GDM1 (cell line): ENCODE measurements around the gene SLC16A10.
"Not testable (repeated sequence)": the region's sequence is repeated elsewhere in the genome, so short reads cannot be mapped to it uniquely, and the experiment has no call there.

Experiments
- DNase-seq: peaks from one replicate; lab custom pipeline; 2025; lab: John Stamatoyannopoulos, UW

Gene SLC16A10

DNA sequence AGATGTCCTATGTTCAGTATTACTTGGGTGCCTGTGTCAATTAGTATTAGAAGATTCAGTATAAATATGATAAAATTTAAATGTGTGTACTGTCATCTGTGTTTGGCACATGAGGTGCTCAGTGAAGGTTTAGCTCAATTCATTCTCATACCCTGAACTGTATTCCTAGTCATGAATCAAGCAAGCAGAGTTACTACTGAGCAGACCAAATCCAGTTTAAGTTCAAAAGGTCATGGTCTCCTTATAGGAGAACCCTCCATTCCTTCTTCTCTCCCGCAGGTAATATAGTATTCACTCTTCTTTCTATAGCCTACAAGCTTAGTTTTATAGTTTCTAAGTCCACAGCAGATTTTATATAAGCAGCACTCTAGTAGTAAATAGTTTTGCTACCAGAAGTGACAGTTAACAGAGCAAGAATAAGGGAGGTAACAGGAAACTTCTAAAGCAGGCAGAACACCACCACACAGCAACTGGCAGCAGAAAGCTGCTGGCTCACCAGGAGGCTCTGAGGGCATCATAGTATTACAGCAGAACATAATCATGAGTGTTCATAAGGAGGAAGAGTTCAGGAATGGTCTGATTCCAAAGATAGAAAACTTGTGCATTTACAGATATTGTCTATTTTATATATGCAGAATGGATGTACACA is 133.2 kb downstream of the SLC16A10 start:
- peak; percentile 29 for DNase-seq

DNA sequence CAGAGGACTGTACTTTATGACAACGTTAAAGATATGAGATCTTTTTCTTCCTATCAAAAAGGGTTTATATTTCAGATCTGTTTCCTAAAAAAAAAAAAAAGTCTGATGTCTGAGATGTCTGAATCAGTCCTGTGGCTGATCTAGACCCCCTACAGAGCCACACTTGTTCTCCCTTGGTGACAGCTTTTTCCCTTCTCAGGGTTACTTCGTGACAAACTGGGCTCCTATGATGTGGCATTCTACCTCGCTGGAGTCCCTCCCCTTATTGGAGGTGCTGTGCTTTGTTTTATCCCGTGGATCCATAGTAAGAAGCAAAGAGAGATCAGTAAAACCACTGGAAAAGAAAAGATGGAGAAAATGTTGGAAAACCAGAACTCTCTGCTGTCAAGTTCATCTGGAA is 134.5 kb downstream of the SLC16A10 start:
- DNase-seq: no peak

DNA sequence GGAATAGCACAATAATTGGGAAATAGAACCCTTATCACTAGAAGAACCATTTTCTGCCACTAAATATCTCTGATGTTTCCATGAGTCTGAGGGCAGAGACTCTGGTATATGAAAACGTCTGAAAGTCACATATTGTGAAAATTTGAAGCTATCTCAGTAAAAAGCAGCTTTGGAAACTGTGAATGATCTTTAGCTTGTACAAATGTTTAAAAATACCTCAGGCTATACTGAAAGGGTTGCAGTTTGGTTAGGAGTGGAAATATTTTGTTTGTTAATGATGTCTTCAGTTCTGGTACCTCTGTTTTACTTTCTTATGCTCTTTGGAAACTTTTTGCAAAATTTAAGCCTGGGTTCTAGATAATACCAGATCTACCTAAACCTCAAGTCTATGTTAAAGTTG is 135.0 kb downstream of the SLC16A10 start:
- DNase-seq: no peak

- no peak for DNase-seq
Observed at GRCh38 chr6:111228094-111228493, 140.8 kb downstream of the SLC16A10 start.

- DNase-seq: no peak
Observed at GRCh38 chr6:111230351-111231089, 143.2 kb downstream of the SLC16A10 start.

GRCh38 chr6:111231090-111231459 is 143.8 kb downstream of the SLC16A10 start:
- no peak for DNase-seq

DNA sequence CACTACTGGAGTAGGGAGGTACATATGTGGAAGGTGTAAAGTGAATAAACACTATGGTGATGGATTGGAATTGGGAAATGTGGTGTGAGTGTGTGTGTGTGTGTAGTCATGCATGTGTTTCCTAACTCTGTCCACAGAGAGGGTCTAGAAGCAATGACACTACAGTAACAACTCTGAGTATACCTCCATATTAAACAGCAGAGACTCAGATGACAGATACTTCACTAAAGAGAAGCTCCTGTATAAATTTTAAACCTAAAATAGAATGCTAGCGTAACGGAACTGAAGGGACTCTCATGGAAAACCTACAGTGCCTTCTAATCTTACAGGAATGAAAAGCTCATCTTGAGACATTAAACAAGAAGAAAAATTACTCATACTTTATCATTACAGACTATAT is 150.5 kb downstream of the SLC16A10 start:
- DNase-seq: no peak

DNA sequence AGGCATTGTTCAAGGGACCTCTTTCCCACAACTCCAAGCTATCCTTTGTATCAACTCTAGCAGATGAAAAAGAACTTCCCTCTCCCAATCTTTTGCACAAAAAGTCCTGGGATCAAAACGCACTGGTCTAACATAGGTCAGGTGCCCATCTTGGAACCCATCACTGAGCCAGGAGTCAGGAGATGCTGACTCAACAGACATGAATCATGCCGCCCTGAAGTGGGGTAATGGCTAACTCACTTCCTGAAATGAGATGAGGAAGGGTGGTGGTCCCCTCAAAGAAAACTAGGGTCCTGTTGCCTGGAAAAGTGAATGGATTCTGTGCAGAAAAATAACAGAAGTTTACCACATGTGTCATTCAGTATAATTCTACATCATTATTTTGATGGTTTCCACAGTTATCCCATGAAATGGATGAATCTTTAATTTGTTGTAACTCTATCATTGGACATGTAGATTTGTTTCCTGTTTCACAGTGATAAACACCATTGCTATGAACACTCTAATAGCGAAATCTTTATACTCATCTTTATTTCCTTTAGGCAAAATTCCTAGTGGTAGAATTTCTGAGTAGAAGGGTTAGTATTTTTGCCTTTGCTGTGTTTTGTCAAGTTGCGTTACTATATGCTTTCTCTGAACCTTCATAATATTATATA is 151.3 kb downstream of the SLC16A10 start:
- DNase-seq: no peak

DNA sequence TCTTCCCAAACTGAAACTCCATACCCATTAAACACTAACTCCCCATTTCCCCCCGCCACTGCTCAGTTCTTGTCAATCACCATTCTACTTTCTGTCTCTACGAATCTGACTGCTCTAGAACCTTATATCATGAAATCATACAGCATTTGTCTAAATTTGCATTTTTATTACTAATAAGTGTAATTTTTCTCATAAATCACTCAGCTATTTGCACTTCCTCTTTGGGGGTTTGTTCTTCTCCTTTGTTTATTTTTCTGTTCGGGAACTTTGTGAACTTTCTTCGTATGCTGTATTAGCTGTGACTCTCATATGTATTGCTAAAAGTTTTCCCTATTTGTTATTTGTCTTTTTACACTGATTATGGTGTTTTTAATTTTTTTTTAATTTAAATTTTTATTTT is 152.2 kb downstream of the SLC16A10 start:
- DNase-seq: no peak

- no peak for DNase-seq
Observed at GRCh38 chr6:111242452-111242851, 155.1 kb downstream of the SLC16A10 start.

GRCh38 chr6:111243095-111243494 is 155.8 kb downstream of the SLC16A10 start:
- DNase-seq: no peak

DNA sequence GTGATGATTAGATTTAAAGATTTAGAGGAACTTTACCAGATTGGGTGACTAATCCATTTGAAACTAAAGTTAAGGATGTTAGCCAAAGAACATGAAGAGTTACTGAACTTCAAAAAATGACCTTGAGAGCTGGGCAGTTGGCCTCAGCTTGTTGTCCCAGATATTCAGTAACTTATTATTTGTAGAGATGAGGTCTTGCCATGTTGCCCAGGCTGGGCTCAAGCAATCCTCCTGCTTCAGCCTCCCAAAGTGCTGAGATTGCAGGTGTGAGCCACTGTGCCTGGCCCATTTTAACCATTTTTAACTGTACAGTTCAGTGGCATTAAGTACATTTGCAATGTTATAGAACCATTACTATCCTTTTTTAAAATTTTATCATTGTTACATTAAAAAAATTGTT is 161.5 kb downstream of the SLC16A10 start:
- no peak for DNase-seq

- no peak for DNase-seq
Observed at GRCh38 chr6:111250791-111251354, 163.6 kb downstream of the SLC16A10 start.

DNA sequence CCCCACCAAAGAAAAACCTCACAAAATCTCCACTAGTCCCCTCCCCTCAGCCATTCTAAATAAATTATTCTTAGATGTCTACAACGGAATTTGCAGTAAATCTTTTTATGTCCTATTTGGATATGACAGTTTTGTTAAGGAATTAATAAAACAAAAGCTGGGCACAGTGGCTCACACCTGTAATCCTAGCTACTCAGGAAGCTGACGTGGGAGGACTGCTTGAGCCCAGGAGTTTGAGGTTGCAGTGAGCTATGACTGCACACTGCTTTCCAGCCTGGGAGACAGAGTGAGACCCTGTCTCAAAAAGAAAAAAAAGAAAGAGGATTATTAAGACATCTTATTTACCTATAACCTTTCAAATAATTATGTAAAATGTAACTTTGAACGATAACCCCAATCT is 165.4 kb downstream of the SLC16A10 start:
- DNase-seq: no peak

DNA sequence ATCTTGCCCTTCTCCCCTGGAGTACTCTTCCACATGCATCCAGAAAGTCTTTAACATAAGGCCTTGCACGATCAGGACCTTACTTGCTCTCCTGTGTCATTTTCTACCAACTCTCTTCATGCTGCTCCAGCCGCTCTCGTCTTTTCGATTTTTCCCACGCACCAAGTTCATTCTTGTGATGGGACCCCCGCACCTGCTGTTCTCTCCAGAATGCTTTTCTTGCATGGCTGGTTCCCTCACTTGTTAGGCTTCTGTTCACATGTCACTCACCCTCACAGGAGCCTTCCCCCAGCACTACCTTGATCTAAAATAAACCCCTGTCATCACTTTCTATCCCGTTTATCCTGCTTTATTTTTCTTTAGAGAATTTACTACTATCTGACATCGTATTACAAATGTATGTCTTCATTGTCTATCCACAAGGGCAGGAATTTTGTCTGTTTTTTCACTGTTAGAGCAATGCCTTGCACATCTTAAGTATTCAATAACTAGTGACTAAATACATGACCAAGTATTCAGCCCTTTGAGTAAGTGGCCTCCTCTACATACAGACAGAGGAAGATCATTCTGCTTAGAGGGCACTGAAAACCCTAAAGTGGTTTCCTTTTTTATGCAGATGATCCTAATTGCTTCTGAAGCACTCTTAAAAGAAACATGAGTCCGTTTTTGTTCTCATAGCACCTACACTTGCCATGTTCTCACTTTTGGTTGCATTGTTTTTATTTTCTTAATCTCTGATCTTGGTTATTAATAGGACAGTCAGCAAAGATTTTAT is 166.9 kb downstream of the SLC16A10 start:
- DNase-seq: no peak

DNA sequence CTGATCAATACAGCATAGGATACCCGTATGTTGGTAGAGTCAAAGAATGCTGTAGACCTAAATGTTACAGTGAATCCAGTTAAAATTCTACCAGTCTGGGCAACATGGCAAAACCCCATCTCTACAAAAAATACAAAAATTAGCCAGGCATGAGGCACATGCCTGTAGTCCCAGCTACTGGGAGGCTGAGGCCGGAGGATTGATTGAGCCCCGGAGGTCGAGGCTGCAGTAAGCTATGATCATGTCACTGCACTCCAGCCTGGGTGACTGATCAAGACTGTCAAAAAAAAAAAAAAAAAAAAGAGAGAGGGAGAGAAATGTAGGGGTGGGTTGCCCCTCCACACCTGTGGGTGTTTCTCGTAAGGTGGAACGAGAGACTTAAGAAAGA is 167.5 kb downstream of the SLC16A10 start:
- no peak for DNase-seq

DNA sequence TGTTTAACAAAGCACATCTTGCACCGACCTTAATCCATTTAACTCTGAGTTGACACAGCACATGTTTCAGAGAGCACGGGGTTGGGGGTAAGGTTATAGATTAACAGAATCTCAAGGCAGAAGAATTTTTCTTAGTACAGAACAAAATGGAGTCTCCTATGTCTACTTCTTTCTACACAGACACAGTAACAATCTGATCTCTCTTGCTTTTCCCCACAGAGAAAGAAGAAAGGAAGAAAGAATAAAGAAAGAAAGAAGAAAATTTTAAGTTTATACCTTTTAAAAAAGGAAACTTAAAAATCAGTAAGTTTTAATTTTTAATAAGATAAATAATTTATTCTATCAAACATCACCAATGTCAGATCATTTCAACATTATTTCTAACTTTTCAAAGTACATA is 168.5 kb downstream of the SLC16A10 start:
- not testable (repeated sequence) for DNase-seq

- DNase-seq: no peak
Observed at GRCh38 chr6:111256646-111257045, 169.3 kb downstream of the SLC16A10 start.

- no peak for DNase-seq
Observed at GRCh38 chr6:111258010-111258409, 170.7 kb downstream of the SLC16A10 start.

DNA sequence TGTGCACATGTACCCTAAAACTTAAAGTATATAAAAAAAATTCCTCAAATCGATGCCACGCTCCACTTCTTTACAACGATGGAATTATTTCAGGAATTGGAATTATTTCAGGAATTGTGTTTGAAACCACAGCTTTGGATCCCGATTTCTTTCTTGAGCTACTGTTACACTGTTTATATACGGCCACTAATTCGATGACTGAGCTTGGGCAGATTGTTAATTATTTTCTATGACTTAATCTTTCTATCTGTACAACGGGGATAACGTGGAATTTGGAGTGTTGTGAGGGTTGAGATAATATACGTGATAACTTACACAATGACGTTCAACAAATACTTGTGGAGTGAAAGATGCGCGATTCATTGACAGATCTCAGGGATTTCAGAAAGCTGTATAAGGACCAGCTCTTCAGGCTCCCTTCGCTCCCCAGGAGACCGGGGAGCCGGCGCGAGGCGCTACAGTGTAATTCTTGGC is 171.3 kb downstream of the SLC16A10 start:
- DNase-seq: no peak

DNA sequence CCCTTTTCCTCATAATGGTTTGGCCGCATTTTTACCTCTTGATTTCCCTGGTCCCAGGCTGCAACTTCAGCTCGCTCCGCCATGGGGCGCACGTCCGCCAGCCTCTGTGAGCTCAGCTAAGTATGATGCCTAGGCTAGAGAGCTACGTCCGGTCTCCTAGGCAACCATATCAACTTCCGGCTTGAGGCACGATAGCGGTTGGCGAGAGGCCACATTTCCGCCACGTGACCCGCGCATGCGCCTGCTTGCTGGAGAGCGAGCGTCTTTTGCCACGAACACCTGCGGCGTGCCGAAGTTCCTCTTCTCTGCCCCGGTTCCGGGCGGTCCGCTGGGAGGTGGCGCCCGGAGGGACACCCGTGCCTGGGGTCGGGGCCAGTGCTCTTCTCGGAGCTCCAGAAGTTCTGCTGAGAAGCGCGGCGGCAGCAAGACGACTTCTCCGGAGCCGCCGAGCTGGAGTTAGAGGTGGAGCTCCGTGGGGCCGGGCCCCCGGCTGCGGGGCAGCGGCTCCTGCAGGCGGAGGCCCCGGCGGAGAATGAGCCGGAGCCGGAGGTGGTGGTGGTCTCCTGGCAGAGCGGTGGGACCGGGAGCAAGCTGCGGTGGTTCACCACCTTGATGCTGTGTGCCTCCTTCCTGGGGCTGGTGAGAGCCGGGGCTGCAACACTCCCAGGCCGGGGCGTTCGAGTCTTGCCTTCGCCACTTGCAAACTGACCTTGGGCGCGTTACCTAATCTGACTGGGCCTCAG is 172.0 kb downstream of the SLC16A10 start:
- peak; percentile 99 for DNase-seq
